Measurements from ENCODE around the gene HSD17B8.
A peak's percentile ranks its signal among the peaks of the same experiment; 100 is the strongest.

Gene HSD17B8

GRCh38 chr6:33248932-33249731 is 44.7 kb downstream of the HSD17B8 start:
- DNase-seq: peak; percentile 93

- peak; percentile 57 for DNase-seq
Observed at GRCh38 chr6:33249732-33250630, 45.5 kb downstream of the HSD17B8 start.

GRCh38 chr6:33250731-33251130 is 46.3 kb downstream of the HSD17B8 start:
- DNase-seq: no peak

GRCh38 chr6:33251395-33252012 is 47.0 kb downstream of the HSD17B8 start:
- DNase-seq: no peak

GRCh38 chr6:33252759-33253158 is 48.3 kb downstream of the HSD17B8 start:
- no peak for DNase-seq

- DNase-seq: no peak
Observed at GRCh38 chr6:33254591-33254990, 50.1 kb downstream of the HSD17B8 start.
